OCI-LY7 (cell line): Measurements from ENCODE around the gene PRAMEF33.
"Not testable (repeated sequence)": the region's sequence is repeated elsewhere in the genome, so short reads cannot be mapped to it uniquely, and the experiment has no call there.

Experiments used
- EZH2phosphoT487 ChIP-seq: fragments of 200-600 bp; sonication (generic); IDR thresholded peaks from 2 replicates; pipeline ENCODE4 v1.6.1; 2018; ENCODE audit warnings: low read depth, borderline replicate concordance, mild to moderate bottlenecking, mixed run types, antibody characterized with exemption, low read length, moderate library complexity, mixed read lengths
- TF ChIP-seq, protein P1 (sequence below): fragments of 200-600 bp; sonication (generic); conservative IDR thresholded peaks from 2 replicates; pipeline ENCODE4 v1.5.1; 2014; ENCODE audit warnings: mild to moderate bottlenecking, antibody characterized with exemption, low read length, moderate library complexity, mixed read lengths

DNA sequence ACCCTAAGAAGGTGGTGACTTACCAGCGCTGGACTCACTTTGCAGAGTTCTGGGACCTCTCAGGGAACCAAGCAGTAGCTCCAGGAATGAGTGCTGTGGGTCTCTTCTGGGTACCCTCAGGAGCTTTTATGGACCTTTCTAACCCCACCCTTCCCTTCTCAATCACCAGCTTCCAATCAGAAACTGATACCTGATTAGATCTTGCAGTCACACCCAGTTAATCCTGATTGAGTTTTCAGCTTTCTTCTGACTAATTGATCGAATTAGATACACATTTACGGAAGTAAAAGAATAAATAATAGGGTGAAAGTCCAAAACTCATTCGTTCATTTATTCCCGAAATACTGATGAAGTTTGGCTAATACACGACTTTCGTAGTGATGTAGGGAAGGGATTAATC is 43.7 kb downstream of the PRAMEF33 start, which contains the start of gene PRAMEF14:
- TF ChIP-seq, protein P1, sequence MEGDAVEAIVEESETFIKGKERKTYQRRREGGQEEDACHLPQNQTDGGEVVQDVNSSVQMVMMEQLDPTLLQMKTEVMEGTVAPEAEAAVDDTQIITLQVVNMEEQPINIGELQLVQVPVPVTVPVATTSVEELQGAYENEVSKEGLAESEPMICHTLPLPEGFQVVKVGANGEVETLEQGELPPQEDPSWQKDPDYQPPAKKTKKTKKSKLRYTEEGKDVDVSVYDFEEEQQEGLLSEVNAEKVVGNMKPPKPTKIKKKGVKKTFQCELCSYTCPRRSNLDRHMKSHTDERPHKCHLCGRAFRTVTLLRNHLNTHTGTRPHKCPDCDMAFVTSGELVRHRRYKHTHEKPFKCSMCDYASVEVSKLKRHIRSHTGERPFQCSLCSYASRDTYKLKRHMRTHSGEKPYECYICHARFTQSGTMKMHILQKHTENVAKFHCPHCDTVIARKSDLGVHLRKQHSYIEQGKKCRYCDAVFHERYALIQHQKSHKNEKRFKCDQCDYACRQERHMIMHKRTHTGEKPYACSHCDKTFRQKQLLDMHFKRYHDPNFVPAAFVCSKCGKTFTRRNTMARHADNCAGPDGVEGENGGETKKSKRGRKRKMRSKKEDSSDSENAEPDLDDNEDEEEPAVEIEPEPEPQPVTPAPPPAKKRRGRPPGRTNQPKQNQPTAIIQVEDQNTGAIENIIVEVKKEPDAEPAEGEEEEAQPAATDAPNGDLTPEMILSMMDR, result not testable (repeated sequence)
- not testable (repeated sequence) for TF ChIP-seq EZH2phosphoT487
